Mucosa of gallbladder (tissue), 1 donor: ENCODE results near the gene PRAF2. TPM values are rescaled to one million over a fixed set of nuclear protein-coding genes. Genes with fewer than 3 reads are reported as not detected.

Experiments used
- DNase-seq: peaks from one replicate; pipeline ENCODE4 v3.0.0-alpha.2; 2020; ENCODE audit warnings: low spot score
- total RNA-seq: library from RNA; stranded (reverse); gene quantifications from one replicate; pipeline ENCODE4 v1.2.1, GENCODE V29; 2021
- donor health status: DM: no; HTN: no; CAD: no.

The PRAF2 gene
- 41.8 TPM for total RNA-seq

- DNase-seq, result peak; percentile 94
These were observed at the start of gene PRAF2 for GRCh38 chrX:49073601-49074575. TSS of gene PRAF2 (minus strand) at chrX:49074002. CDS start at chrX:49073987, 15 bp downstream.

GRCh38 chrX:49122499-49122898 is 48.7 kb upstream of the PRAF2 start:
- DNase-seq, result no peak

GRCh38 chrX:49120091-49120490 is 46.3 kb upstream of the PRAF2 start:
- DNase-seq, result no peak

- DNase-seq, result no peak
These were observed 43.8 kb upstream of the PRAF2 start for GRCh38 chrX:49117581-49117980.

- DNase-seq, result no peak
These were observed 42.9 kb upstream of the PRAF2 start for GRCh38 chrX:49116716-49117115.

GRCh38 chrX:49116076-49116475 is 42.3 kb upstream of the PRAF2 start:
- no peak for DNase-seq

GRCh38 chrX:49111791-49112190 is 38.0 kb upstream of the PRAF2 start:
- DNase-seq, result no peak

GRCh38 chrX:49110417-49110816 is 36.6 kb upstream of the PRAF2 start:
- no peak for DNase-seq

GRCh38 chrX:49108641-49109040 is 34.8 kb upstream of the PRAF2 start:
- no peak for DNase-seq

GRCh38 chrX:49106930-49107329 is 33.1 kb upstream of the PRAF2 start:
- no peak for DNase-seq

GRCh38 chrX:49106296-49106695 is 32.5 kb upstream of the PRAF2 start:
- no peak for DNase-seq

GRCh38 chrX:49103637-49104036 is 29.8 kb upstream of the PRAF2 start:
- no peak for DNase-seq

- DNase-seq, result no peak
These were observed 28.4 kb upstream of the PRAF2 start for GRCh38 chrX:49102190-49102589.

GRCh38 chrX:49101629-49101984 is 27.8 kb upstream of the PRAF2 start:
- DNase-seq, result no peak

- DNase-seq, result peak; percentile 90
These were observed 27.2 kb upstream of the PRAF2 start for GRCh38 chrX:49100704-49101628.

GRCh38 chrX:49096419-49096818 is 22.6 kb upstream of the PRAF2 start:
- no peak for DNase-seq

GRCh38 chrX:49089553-49089952 is 15.8 kb upstream of the PRAF2 start:
- DNase-seq, result no peak

- DNase-seq, result no peak
These were observed 8.6 kb upstream of the PRAF2 start for GRCh38 chrX:49082271-49082871.

GRCh38 chrX:49079489-49080428 is 6.0 kb upstream of the PRAF2 start, which contains the start of gene WDR45:
TSS of gene WDR45 (minus strand) at chrX:49079887. CDS start at chrX:49078095, 1,792 bp downstream.
- DNase-seq, result peak; percentile 62

- DNase-seq, result no peak
These were observed 4.1 kb upstream of the PRAF2 start for GRCh38 chrX:49077941-49078340.

GRCh38 chrX:49075347-49075746 is 1.5 kb upstream of the PRAF2 start:
- DNase-seq, result no peak
